HepG2 (cell line): ENCODE data around the gene ARHGEF1. TPM values are rescaled to one million over a fixed set of nuclear protein-coding genes. Genes with fewer than 3 reads are reported as not detected.

Experiments used
- ATAC-seq: fragments of 200-7000 bp; cut with Tn5 transposase; 3 replicates; pipeline ENCODE4 v1.9.1; 2020; ENCODE audit warnings: mild to moderate bottlenecking, moderate library complexity
- BruUV-seq: library from RNA; stranded (reverse); fragments of 400-500 nt; replicated peaks from 2 replicates; lab custom pipeline; 2021; lab: Mats Ljungman, UMichigan
- CTCF ChIA-PET: fragments of 300-600 bp; formaldehyde crosslinking; extraction: SDS; loops from one replicate; lab custom pipeline; 2021; ENCODE audit warnings: low total read pairs, inconsistent platforms, low intra/inter-chr PET ratio; lab: Yijun Ruan, JAX
- POLR2A ChIA-PET: fragments of 350-600 bp; sonication (Branson Sonifier 250); formaldehyde crosslinking; loops from one replicate; lab custom pipeline; 2020; ENCODE audit warnings: antibody characterized with exemption, inconsistent platforms; lab: Yijun Ruan, JAX
- DNase-seq: peaks from one replicate; pipeline ENCODE4 v3.0.0-alpha.2; 2015; ENCODE audit warnings: low spot score
- FAIRE-seq: peaks from 3 replicates; lab custom pipeline; 2011; peaks lifted over from hg19 to GRCh38; lab: Jason Lieb, UNC
- H2AFZ ChIP-seq: one replicate; pipeline ENCODE4 v1.6.1; 2011; ENCODE audit warnings: low read length, inconsistent platforms
- H3K27ac ChIP-seq: fragments of 300-600 bp; 3 replicates; pipeline ENCODE4 v1.8.0; 2011; ENCODE audit warnings: mixed run types, mild to moderate bottlenecking, mixed read lengths, low read length, inconsistent platforms; ENCODE audit not compliant: insufficient read depth; ENCODE audit errors: extremely low read length
- H3K27me3 ChIP-seq, 2 experiments: fragments of 200-600 bp in 1 of 2; 2 replicates in 1 of 2; 3 replicates in 1 of 2; pipeline versions ENCODE4 v1.6.0 to v1.8.0; 2011; ENCODE audit warnings: low read length in 2 of 2, mild to moderate bottlenecking in 2 of 2, moderate library complexity in 2 of 2, inconsistent platforms in 1 of 2; ENCODE audit not compliant: insufficient read depth in 2 of 2, control insufficient read depth in 1 of 2
- H3K36me3 ChIP-seq, 2 experiments: fragments of 200-600 bp in 1 of 2; replicated peaks in 1 of 2; 2 replicates in 1 of 2; 3 replicates in 1 of 2; pipeline versions ENCODE4 v1.5.1 to v1.8.0; 2011; ENCODE audit warnings: low read length in 2 of 2, inconsistent platforms in 1 of 2; ENCODE audit not compliant: insufficient read depth in 2 of 2, control insufficient read depth in 1 of 2
- H3K4me1 ChIP-seq: 2 replicates; pipeline ENCODE4 v1.5.1; 2012; ENCODE audit warnings: low read length, inconsistent platforms; ENCODE audit not compliant: insufficient read depth
- H3K4me2 ChIP-seq: 2 replicates; pipeline ENCODE4 v1.6.0; 2011; ENCODE audit warnings: low read depth, low read length, inconsistent platforms
- H3K4me3 ChIP-seq, 3 experiments: fragments of 200-600 bp in 1 of 3; sonication (generic), shearing (Covaris generic) in 1 of 3; replicated peaks in 1 of 3; 2 replicates each; pipeline ENCODE4 v1.5.1; 2011 to 2016; ENCODE audit warnings: low read length in 3 of 3, inconsistent platforms in 2 of 3, low read depth in 2 of 3, mild to moderate bottlenecking in 2 of 3, control low read depth in 1 of 3, mixed read lengths in 1 of 3; ENCODE audit not compliant: insufficient read depth in 1 of 3
- H3K79me2 ChIP-seq: one replicate; pipeline ENCODE4 v1.6.1; 2011; ENCODE audit warnings: low read length, inconsistent platforms; ENCODE audit not compliant: insufficient read depth
- H3K9ac ChIP-seq: 2 replicates; pipeline ENCODE4 v1.6.0; 2011; ENCODE audit warnings: mild to moderate bottlenecking, low read depth, low read length, inconsistent platforms; ENCODE audit not compliant: insufficient read depth
- H3K9me3 ChIP-seq: 2 replicates; pipeline ENCODE4 v1.5.1; 2012; ENCODE audit warnings: mild to moderate bottlenecking, low read length
- H4K20me1 ChIP-seq: 2 replicates; pipeline ENCODE4 v1.6.0; 2011; ENCODE audit warnings: inconsistent platforms, mild to moderate bottlenecking, low read length, moderate library complexity; ENCODE audit not compliant: insufficient read depth
- CENPT ChIP-seq: sonication (generic); formaldehyde crosslinking; IDR thresholded peaks from 2 replicates; pipeline ENCODE4 v1.8.0; 2022; ENCODE audit warnings: low read depth, mild to moderate bottlenecking, moderate library complexity, missing genetic modification reagents
- CSRNP1 ChIP-seq: sonication (generic); formaldehyde crosslinking; IDR thresholded peaks from 2 replicates; pipeline ENCODE4 v1.8.1; 2023; ENCODE audit warnings: mild to moderate bottlenecking, missing genetic modification reagents
- DPF2 ChIP-seq: sonication (generic); formaldehyde crosslinking; IDR thresholded peaks from 2 replicates; pipeline ENCODE4 v1.4.0; 2020; ENCODE audit warnings: mild to moderate bottlenecking, low read depth, missing genetic modification reagents, borderline replicate concordance
- FLYWCH1 ChIP-seq: sonication (generic); formaldehyde crosslinking; IDR thresholded peaks from 2 replicates; pipeline ENCODE4 v1.8.1; 2023; ENCODE audit warnings: mild to moderate bottlenecking, missing genetic modification reagents
- FOXC1 ChIP-seq: sonication (generic); formaldehyde crosslinking; IDR thresholded peaks from 2 replicates; pipeline ENCODE4 v1.8.0; 2022; ENCODE audit warnings: mild to moderate bottlenecking, missing genetic modification reagents, borderline replicate concordance
- FOXJ3 ChIP-seq: sonication (generic); formaldehyde crosslinking; IDR thresholded peaks from 2 replicates; pipeline ENCODE4 v1.4.0; 2020; ENCODE audit warnings: missing genetic modification reagents, mild to moderate bottlenecking, borderline replicate concordance
- MLLT10 ChIP-seq: sonication (generic); formaldehyde crosslinking; IDR thresholded peaks from 2 replicates; pipeline ENCODE4 v1.4.0; 2020; ENCODE audit warnings: missing genetic modification reagents
- MZF1 ChIP-seq: sonication (generic); formaldehyde crosslinking; IDR thresholded peaks from 2 replicates; pipeline ENCODE4 v1.8.1; 2023; ENCODE audit warnings: mild to moderate bottlenecking, missing genetic modification reagents, borderline replicate concordance
- PHF8 ChIP-seq: sonication (generic); formaldehyde crosslinking; IDR thresholded peaks from 2 replicates; pipeline ENCODE4 v1.5.0; 2020; ENCODE audit warnings: missing genetic modification reagents
- RBM22 ChIP-seq: fragments of 200-400 bp; formaldehyde crosslinking; optimal IDR thresholded peaks from 2 replicates; pipeline ENCODE3; 2017; ENCODE audit warnings: mild to moderate bottlenecking, low read length, moderate library complexity
- TEAD2 ChIP-seq: sonication (generic); formaldehyde crosslinking; IDR thresholded peaks from 2 replicates; pipeline ENCODE4 v1.9.0; 2021; ENCODE audit warnings: missing genetic modification reagents
- TEAD3 ChIP-seq: optimal IDR thresholded peaks from 2 replicates; pipeline ENCODE3; 2016; ENCODE audit warnings: borderline replicate concordance
- THAP11 ChIP-seq: IDR thresholded peaks from 2 replicates; pipeline ENCODE4 v1.6.1; 2016; ENCODE audit warnings: missing biosample characterization, missing genetic modification reagents
- ZBTB1 ChIP-seq: sonication (generic); formaldehyde crosslinking; IDR thresholded peaks from 2 replicates; pipeline ENCODE4 v1.4.0; 2020; ENCODE audit warnings: missing genetic modification reagents, borderline replicate concordance
- ZNF18 ChIP-seq: sonication (generic); formaldehyde crosslinking; IDR thresholded peaks from 2 replicates; pipeline ENCODE4 v1.8.0; 2022; ENCODE audit warnings: mild to moderate bottlenecking, missing genetic modification reagents; ENCODE audit not compliant: insufficient replicate concordance
- ZNF234 ChIP-seq: sonication (generic); formaldehyde crosslinking; conservative IDR thresholded peaks from 2 replicates; pipeline ENCODE4 v1.5.1; 2020; ENCODE audit warnings: mild to moderate bottlenecking, missing genetic modification reagents
- ZNF563 ChIP-seq: sonication (generic); formaldehyde crosslinking; IDR thresholded peaks from 2 replicates; pipeline ENCODE4 v1.8.0; 2022; ENCODE audit warnings: mild to moderate bottlenecking, moderate library complexity, missing genetic modification reagents
- ZNF580 ChIP-seq: IDR thresholded peaks from 2 replicates; pipeline ENCODE4 v1.6.1; 2016; ENCODE audit warnings: low read depth, borderline replicate concordance
- ZNF724P ChIP-seq: sonication (generic); formaldehyde crosslinking; IDR thresholded peaks from 2 replicates; pipeline ENCODE4 v1.8.0; 2022; ENCODE audit warnings: missing genetic modification reagents, borderline replicate concordance
- ZNF761 ChIP-seq: sonication (generic); formaldehyde crosslinking; conservative IDR thresholded peaks from 2 replicates; pipeline ENCODE4 v1.4.0; 2020; ENCODE audit warnings: mild to moderate bottlenecking, missing genetic modification reagents
- ZNF768 ChIP-seq: sonication (generic); formaldehyde crosslinking; IDR thresholded peaks from 2 replicates; pipeline ENCODE4 v1.4.0; 2020; ENCODE audit warnings: missing genetic modification reagents
- ZSCAN20 ChIP-seq: sonication (generic); formaldehyde crosslinking; IDR thresholded peaks from 2 replicates; pipeline ENCODE4 v1.4.0; 2020; ENCODE audit warnings: missing genetic modification reagents, mild to moderate bottlenecking, borderline replicate concordance
- WGBS: methylation state at CpG from one replicate; pipeline ENCODE4 v1.1.6; 2017; ENCODE audit warnings: low lambda C conversion rate; 5-methylcytosine and 5-hydroxymethylcytosine counted together
- in situ Hi-C: cut with HindIII; loops from 2 replicates; pipeline ENCODE4 v1.10.0; 2017; ENCODE audit warnings: low pct_unique_long_range_greater_than_20kb; ENCODE audit not compliant: extremely low pct_ligation_motif_present
- intact Hi-C: fragments of 100-400 bp; cut with micrococcal nuclease; formaldehyde crosslinking; loops from one replicate; pipeline ENCODE4 v1.10.0; 2022; ENCODE audit not compliant: unreplicated experiment
- polyA plus RNA-seq, 8 experiments: library from polyadenylated mRNA; depleted of rRNA in 3 of 8; stranded (reverse) in 7 of 8; unstranded in 1 of 8; fragments of >200 nt; fragmentation: Illumina TruSeq in 4 of 8; extraction: Trizol in 4 of 8; gene quantifications; 2 replicates each; pipeline versions ENCODE4 v1.2.1 to v1.2.3, GENCODE V29; 2011 to 2016; ENCODE audit warnings: low read depth in 4 of 8, missing spikeins in 1 of 8, mixed read lengths in 1 of 8; ENCODE audit not compliant: insufficient read depth in 1 of 8
- total RNA-seq, 5 experiments: library from RNA; depleted of rRNA; stranded (reverse); fragments of >200 nt; fragmentation: Illumina TruSeq; extraction: Trizol; gene quantifications; 2 replicates each; pipeline ENCODE4 v1.2.3, GENCODE V29; 2016; ENCODE audit warnings: low read depth in 1 of 5

Gene ARHGEF1
- total and polyA plus RNA-seq, 2 of the 13 experiments (the other 11 are each of a cell fraction or from before 2014, with no cell fraction given) = 33.7 to 34.7 TPM

GRCh38 chr19:41892173-41892902 is 9.4 kb downstream of the ARHGEF1 start:
- in situ Hi-C loops (no loop called here), intact Hi-C loops (no loop called here)
- DNase-seq = no peak
- no peaks in the 10 kb centered on the region for H3K27me3 ChIP-seq
- H3K79me2 ChIP-seq = peaks cover under 1% of the 10 kb centered on the region
- peaks cover 21% of the 10 kb centered on the region for H3K4me1 ChIP-seq
- no peak overlapping the region for H3K4me3 ChIP-seq
- ChIA-PET CTCF (no interaction called here), POLR2A (no interaction called here)
- no peak overlapping the region for H3K4me2 ChIP-seq
- H3K9me3 ChIP-seq = no peaks in the 10 kb centered on the region
- H3K27ac ChIP-seq = no peak overlapping the region
- H3K36me3 ChIP-seq = peaks cover 11 to 26% of the 10 kb centered on the region in 2 experiments
- no peak for ATAC-seq
- 96% methylated on average over 17 of the region's 34 CpGs for WGBS
- H4K20me1 ChIP-seq = no peaks in the 10 kb centered on the region
- no peak overlapping the region for H3K9ac ChIP-seq
- no peak for FAIRE-seq
- BruUV-seq = no TSS peak
- H2AFZ ChIP-seq = no peak overlapping the region
- TF ChIP-seq ZNF234 (CRISPR knock-in tag) = no peak
- TF ChIP-seq TEAD2 = no peak
- TF ChIP-seq ZNF580 (CRISPR knock-in tag) = no peak
- TF ChIP-seq FLYWCH1 = no peak
- no peak for TF ChIP-seq TEAD3 (CRISPR knock-in tag)
- no peak for TF ChIP-seq DPF2 (CRISPR knock-in tag)
- TF ChIP-seq RBM22 = peak; percentile 45
- no peak for TF ChIP-seq MLLT10 (CRISPR knock-in tag)
- TF ChIP-seq THAP11 (CRISPR knock-in tag) = no peak
- TF ChIP-seq ZNF563 (CRISPR knock-in tag) = no peak
- no peak for TF ChIP-seq FOXJ3 (CRISPR knock-in tag)
- no peak for TF ChIP-seq ZSCAN20 (CRISPR knock-in tag)
- no peak for TF ChIP-seq FOXC1 (CRISPR knock-in tag)
- TF ChIP-seq ZNF18 (CRISPR knock-in tag) = no peak
- no peak for TF ChIP-seq CENPT (CRISPR knock-in tag)
- TF ChIP-seq ZBTB1 (CRISPR knock-in tag) = no peak
- peak; percentile 21; the same call in 1 of the 2 replicates for TF ChIP-seq ZNF768
- TF ChIP-seq MZF1 (CRISPR knock-in tag) = no peak
- TF ChIP-seq CSRNP1 (CRISPR knock-in tag) = no peak
- no peak for TF ChIP-seq PHF8 (CRISPR knock-in tag)
- TF ChIP-seq ZNF724P = no peak
- no peak for TF ChIP-seq ZNF761 (CRISPR knock-in tag)
